HCT116 (cell line): ENCODE results near the gene DIS3L2.

Experiments used
- ATF3 ChIP-seq: IDR thresholded peaks from 2 replicates; pipeline ENCODE4 v1.6.1; 2012
- CEBPB ChIP-seq: IDR thresholded peaks from 2 replicates; pipeline ENCODE4 v1.6.1; 2012; ENCODE audit warnings: low read depth
- CTCF ChIP-seq, 3 experiments: fragments of 200-600 bp in 1 of 3; sonication (generic) in 1 of 3; IDR thresholded peaks in 2 of 3; conservative IDR thresholded peaks in 1 of 3; 2 replicates each; pipeline ENCODE4 v1.5.1; 2012 to 2017; ENCODE audit warnings: low read depth in 2 of 3, low read length in 2 of 3, antibody characterized with exemption in 1 of 3, borderline replicate concordance in 1 of 3, control low read depth in 1 of 3, mild to moderate bottlenecking in 1 of 3, mixed read lengths in 1 of 3, mixed run types in 1 of 3, moderate library complexity in 1 of 3; ENCODE audit not compliant: insufficient read depth in 1 of 3
- EZH2 ChIP-seq: fragments of 200-600 bp; sonication (generic); IDR thresholded peaks from 2 replicates; pipeline ENCODE4 v1.6.1; 2017; ENCODE audit warnings: antibody characterized with exemption, mixed run types
- EZH2phosphoT487 ChIP-seq: fragments of 200-600 bp; IDR thresholded peaks from 2 replicates; pipeline ENCODE4 v1.6.1; 2018; ENCODE audit warnings: antibody characterized with exemption, borderline replicate concordance
- FOSL1 ChIP-seq: IDR thresholded peaks from 2 replicates; pipeline ENCODE4 v1.6.1; 2012; ENCODE audit warnings: low read depth
- MAX ChIP-seq: IDR thresholded peaks from 2 replicates; pipeline ENCODE4 v1.6.1; 2012
- POLR2A ChIP-seq: IDR thresholded peaks from 2 replicates; pipeline ENCODE4 v1.7.0; 2011; ENCODE audit warnings: borderline replicate concordance; ENCODE audit not compliant: insufficient read depth, insufficient read length; ENCODE audit errors: extremely low read depth
- POLR2AphosphoS5 ChIP-seq: IDR thresholded peaks from 2 replicates; pipeline ENCODE4 v1.6.1; 2011; ENCODE audit warnings: mild to moderate bottlenecking, low read depth, low read length, moderate library complexity
- REST ChIP-seq: IDR thresholded peaks from 2 replicates; pipeline ENCODE4 v1.6.1; 2012; ENCODE audit warnings: low read depth
- SP1 ChIP-seq: IDR thresholded peaks from 2 replicates; pipeline ENCODE4 v1.6.1; 2012; ENCODE audit warnings: low read depth
- ZBTB33 ChIP-seq: IDR thresholded peaks from 2 replicates; pipeline ENCODE4 v1.6.1; 2011; ENCODE audit warnings: mild to moderate bottlenecking, low read length, moderate library complexity; ENCODE audit not compliant: insufficient replicate concordance; ENCODE audit errors: extremely low read depth
- ZFX ChIP-seq: fragments of 450-650 bp; IDR thresholded peaks from 2 replicates; pipeline ENCODE4 v1.6.1; 2017
- ZNF274 ChIP-seq: fragments of 200-500 bp; sonication (Bioruptor generic); IDR thresholded peaks from 2 replicates; pipeline ENCODE4 v1.6.1; 2014; ENCODE audit warnings: mild to moderate bottlenecking, low read depth, low read length, inconsistent platforms

GRCh38 chr2:232336981-232337720, 375.6 kb downstream of the DIS3L2 start:
- no peak for TF ChIP-seq ZFX
- TF ChIP-seq CTCF (IDR thresholded peaks at IDR 0.05 in 2 of 3, conservative IDR thresholded peaks at IDR 0.05 in 1 of 3; ENCODE audit: borderline replicate concordance in 1 of 3, insufficient read depth in 1 of 3, low read depth in 2 of 3, low read length in 2 of 3) = no peak
- no peak for TF ChIP-seq SP1
- no peak for TF ChIP-seq CEBPB
- no peak for TF ChIP-seq ZBTB33
- no peak for TF ChIP-seq POLR2AphosphoS5
- no peak for TF ChIP-seq ZNF274
- TF ChIP-seq REST = no peak
- no peak for TF ChIP-seq EZH2phosphoT487
- TF ChIP-seq POLR2A = no peak
- no peak for TF ChIP-seq MAX
- no peak for TF ChIP-seq ATF3
- no peak for TF ChIP-seq FOSL1
- no peak for TF ChIP-seq EZH2
